Activated CD8-positive, alpha-beta T cell treated with anti-CD3 and anti-CD28 coated beads for 36 hours (primary cell): ENCODE results near the gene SSBP4. TPM values are rescaled to one million over a fixed set of nuclear protein-coding genes. Genes with fewer than 3 reads are reported as not detected.

ENCODE experiments used
- ATAC-seq: fragments of 200-7000 bp; cut with Tn5 transposase; one replicate; pipeline ENCODE4 v1.10.0; 2021; ENCODE audit warnings: mild to moderate bottlenecking, moderate library complexity
- CTCF ChIA-PET: fragments of 350-600 bp; sonication (Branson Sonifier 250); formaldehyde crosslinking; loops from one replicate; lab custom pipeline; 2021; ENCODE audit warnings: antibody characterized with exemption; lab: Charles Lee
- POLR2A ChIA-PET: fragments of 350-600 bp; sonication (Branson Sonifier 250); formaldehyde crosslinking; loops from one replicate; lab custom pipeline; 2021; ENCODE audit warnings: antibody characterized with exemption; lab: Charles Lee
- DNase-seq: peaks from one replicate; pipeline ENCODE4 v3.0.0-alpha.2; 2020
- H3K27ac Mint-ChIP-seq: one replicate; pipeline ENCODE4 v1.8.0; 2021; ENCODE audit warnings: mild to moderate bottlenecking, mixed read lengths
- H3K27me3 Mint-ChIP-seq: one replicate; pipeline ENCODE4 v1.8.0; 2021; ENCODE audit warnings: mixed read lengths
- H3K36me3 Mint-ChIP-seq: one replicate; pipeline ENCODE4 v1.8.0; 2021; ENCODE audit warnings: low read depth, mixed read lengths
- H3K4me1 Mint-ChIP-seq: one replicate; pipeline ENCODE4 v1.8.0; 2021; ENCODE audit warnings: low read depth, mixed read lengths
- H3K4me3 Mint-ChIP-seq: one replicate; pipeline ENCODE4 v1.8.0; 2021; ENCODE audit warnings: mild to moderate bottlenecking, moderate library complexity, mixed read lengths
- H3K9me3 Mint-ChIP-seq: one replicate; pipeline ENCODE4 v1.8.0; 2021; ENCODE audit warnings: mixed read lengths
- CTCF ChIP-seq: fragments of 200-600 bp; IDR thresholded peaks from one replicate; pipeline ENCODE4 v1.8.0; 2022; ENCODE audit warnings: antibody characterized with exemption, mild to moderate bottlenecking
- intact Hi-C: fragments of 100-400 bp; cut with micrococcal nuclease; formaldehyde crosslinking; loops from one replicate; pipeline ENCODE4 v1.10.0; 2022
- total RNA-seq, 2 experiments: library from RNA; stranded (reverse); gene quantifications; one replicate each; pipeline ENCODE4 v1.2.3, GENCODE V29; 2021

The SSBP4 gene
- total RNA-seq, 2 experiments from 2014 or later: 98.2 to 102 TPM

GRCh38 chr19:18473706-18474087 lies 54.5 kb downstream of the SSBP4 start:
- no peaks in the 10 kb centered on the region for H3K9me3 Mint-ChIP-seq
- peaks cover 52% of the 10 kb centered on the region for H3K4me1 Mint-ChIP-seq
- TF ChIP-seq CTCF: no peak
- ChIA-PET POLR2A (interaction anchor here (0.8 to 1.4 kb wide), 2 partner anchors 12 to 47 kb away, joined by 3 read pairs; no protein-coding TSS in a partner anchor), CTCF (interaction anchor here (0.7 to 3.4 kb wide), 5 partner anchors 12 to 393 kb away, joined by 3 to 9 read pairs (median 4); no protein-coding TSS in a partner anchor)
- H3K4me3 Mint-ChIP-seq: no peak overlapping the region
- H3K27ac Mint-ChIP-seq: peak overlapping the region; percentile 34
- intact Hi-C loops: no loop called here
- H3K36me3 Mint-ChIP-seq: peaks cover 3% of the 10 kb centered on the region
- no peaks in the 10 kb centered on the region for H3K27me3 Mint-ChIP-seq
- ATAC-seq (no peak), DNase-seq (no peak)

DNA sequence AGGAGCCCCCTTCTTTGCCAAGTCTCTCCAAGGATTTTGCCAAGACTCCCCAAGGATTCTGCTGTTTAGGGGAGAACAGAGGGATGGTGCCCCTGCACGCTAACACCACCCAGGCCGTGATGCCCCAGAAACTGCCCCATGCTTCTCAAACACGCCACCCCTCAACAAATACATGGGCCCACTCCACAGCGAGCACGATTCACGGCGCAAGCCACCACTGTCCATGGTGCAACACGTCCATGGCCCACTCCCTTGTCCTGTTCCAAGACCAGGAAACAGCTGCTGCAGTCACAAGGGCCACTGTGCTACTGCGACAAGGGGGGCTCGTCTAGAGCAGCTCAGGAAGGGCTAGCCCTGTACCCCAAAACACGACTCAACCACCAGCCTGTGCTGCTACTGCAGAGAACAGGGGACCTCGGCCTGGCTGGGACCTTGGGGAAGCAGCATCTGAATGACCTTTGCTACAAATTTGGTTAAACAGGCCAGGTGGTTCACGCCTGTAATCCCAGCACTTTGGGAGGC lies 55.2 kb downstream of the SSBP4 start:
- ATAC-seq (no peak), DNase-seq (no peak)
- Mint-ChIP-seq H3K27me3 (no peaks in the 10 kb centered on the region), H3K9me3 (no peaks in the 10 kb centered on the region), H3K27ac (peak overlapping the region; percentile 34), H3K36me3 (peaks cover 5% of the 10 kb centered on the region), H3K4me3 (no peak overlapping the region), H3K4me1 (peaks cover 59% of the 10 kb centered on the region)
- intact Hi-C loops: no loop called here
- ChIA-PET CTCF (interaction anchor here (1.1 to 1.7 kb wide), 4 partner anchors 45 to 392 kb away, joined by 3 to 6 read pairs (median 4); no protein-coding TSS in a partner anchor), POLR2A (interaction anchor here (0.5 to 1.4 kb wide), 2 partner anchors 17 to 46 kb away, joined by 3 read pairs; no protein-coding TSS in a partner anchor)
- TF ChIP-seq CTCF: no peak

DNA sequence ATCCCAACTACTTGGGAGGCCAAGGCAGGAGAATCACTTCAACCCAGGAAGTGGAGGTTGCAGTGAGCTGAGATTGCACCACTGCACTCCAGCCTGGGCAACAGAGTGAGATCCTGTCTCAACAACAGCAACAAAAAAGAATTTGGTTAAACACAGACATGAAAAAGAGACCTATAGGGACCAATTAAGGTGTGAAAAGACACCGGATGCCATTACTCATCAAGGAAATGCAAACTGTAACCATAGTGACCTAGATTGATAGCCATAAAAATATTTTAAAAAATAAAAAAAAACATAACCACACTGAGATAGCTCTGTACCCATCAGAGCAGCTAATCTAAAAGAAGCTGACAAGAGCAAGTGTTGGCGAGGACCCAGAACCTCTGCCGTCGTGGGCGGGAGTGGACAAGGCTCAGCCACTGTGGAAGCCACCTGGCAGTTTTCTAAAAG lies 55.8 kb downstream of the SSBP4 start:
- intact Hi-C loops: no loop called here
- Mint-ChIP-seq H3K4me3 (no peak overlapping the region), H3K27me3 (no peaks in the 10 kb centered on the region), H3K27ac (peak overlapping the region; percentile 34), H3K9me3 (no peaks in the 10 kb centered on the region), H3K36me3 (peaks cover 2% of the 10 kb centered on the region), H3K4me1 (peaks cover 65% of the 10 kb centered on the region)
- ATAC-seq (peak; percentile 15), DNase-seq (peak; percentile 28)
- TF ChIP-seq CTCF: no peak
- CTCF ChIA-PET: interaction anchor here (0.7 to 1.7 kb wide), 4 partner anchors 45 to 122 kb away, joined by 3 to 6 read pairs (median 4); no protein-coding TSS in a partner anchor
- POLR2A ChIA-PET: interaction anchor here (1.4 kb wide), 1 partner anchor 45 kb away, joined by 3 read pairs; no protein-coding TSS in a partner anchor

GRCh38 chr19:18475762-18476331 lies 56.6 kb downstream of the SSBP4 start:
- Mint-ChIP-seq H3K4me1 (peaks cover 66% of the 10 kb centered on the region), H3K27ac (peak overlapping the region; percentile 34), H3K27me3 (no peaks in the 10 kb centered on the region), H3K4me3 (no peak overlapping the region), H3K9me3 (no peaks in the 10 kb centered on the region), H3K36me3 (peaks cover 2% of the 10 kb centered on the region)
- ChIA-PET POLR2A (interaction anchor here (0.7 to 1.2 kb wide), 2 partner anchors 11 to 14 kb away, joined by 3 to 4 read pairs; no protein-coding TSS in a partner anchor), CTCF (interaction anchor here (0.7 to 1.7 kb wide), 4 partner anchors 13 to 121 kb away, joined by 4 to 6 read pairs (median 6); no protein-coding TSS in a partner anchor)
- intact Hi-C loops: no loop called here
- ATAC-seq: no peak
- no peak for TF ChIP-seq CTCF
- DNase-seq: no peak
